HEK293 (cell line): ENCODE data around the gene GLRX.

Experiments used
- CTCF ChIA-PET: fragments of 350-600 bp; formaldehyde crosslinking; extraction: SDS; loops from one replicate; lab custom pipeline; 2021; ENCODE audit warnings: antibody characterized with exemption; lab: Yijun Ruan, JAX
- POLR2A ChIA-PET: fragments of 300-600 bp; formaldehyde crosslinking; extraction: SDS; loops from one replicate; lab custom pipeline; 2020; ENCODE audit warnings: antibody characterized with exemption, inconsistent platforms; lab: Yijun Ruan, JAX
- H3K27ac ChIP-seq: fragments of 200-500 bp; sonication (Bioruptor generic); 2 replicates; pipeline ENCODE4 v1.5.1; 2014; ENCODE audit warnings: low read depth, low read length, control low read depth, inconsistent platforms; ENCODE audit errors: extremely low read depth
- H3K36me3 ChIP-seq, 2 experiments: fragments of 200-500 bp in 1 of 2; sonication (Bioruptor generic) in 1 of 2; 1 replicate in 1 of 2; 2 replicates in 1 of 2; pipeline ENCODE4 v1.5.1; 2014 to 2017; ENCODE audit warnings: inconsistent platforms in 2 of 2, low read length in 2 of 2; ENCODE audit not compliant: control insufficient read depth in 2 of 2, insufficient read depth in 1 of 2
- H3K4me1 ChIP-seq: fragments of 200-500 bp; sonication (Bioruptor generic); 2 replicates; pipeline ENCODE4 v1.5.1; 2014; ENCODE audit warnings: mild to moderate bottlenecking, low read length, inconsistent platforms; ENCODE audit not compliant: control insufficient read depth, insufficient read depth
- H3K4me3 ChIP-seq: 2 replicates; pipeline ENCODE4 v1.5.1; 2011; ENCODE audit warnings: low read depth, mild to moderate bottlenecking, control low read depth, low read length, moderate library complexity
- H3K9me3 ChIP-seq: fragments of 200-500 bp; sonication (Bioruptor generic); 2 replicates; pipeline ENCODE4 v1.5.1; 2014; ENCODE audit warnings: low read depth, low read length, inconsistent platforms; ENCODE audit not compliant: control insufficient read depth, insufficient read depth
- KLF1 ChIP-seq: fragments of 450-650 bp; formaldehyde crosslinking; IDR thresholded peaks from 2 replicates; pipeline ENCODE4 v1.5.1; 2016; ENCODE audit warnings: missing biosample characterization, missing genetic modification characterization
- KLF9 ChIP-seq: fragments of 450-650 bp; formaldehyde crosslinking; IDR thresholded peaks from 2 replicates; pipeline ENCODE4 v1.5.1; 2016; ENCODE audit warnings: missing biosample characterization, missing genetic modification characterization, low read depth
- SP3 ChIP-seq: fragments of 450-650 bp; formaldehyde crosslinking; IDR thresholded peaks from 2 replicates; pipeline ENCODE4 v1.5.1; 2016; ENCODE audit warnings: missing biosample characterization, missing genetic modification characterization
- ZNF112 ChIP-seq: fragments of 450-650 bp; formaldehyde crosslinking; IDR thresholded peaks from 2 replicates; pipeline ENCODE4 v1.5.0; 2017; ENCODE audit warnings: missing biosample characterization, missing genetic modification characterization
- ZNF175 ChIP-seq: fragments of 450-650 bp; formaldehyde crosslinking; IDR thresholded peaks from 2 replicates; pipeline ENCODE4 v1.5.1; 2016; ENCODE audit warnings: missing biosample characterization, missing genetic modification characterization
- ZNF223 ChIP-seq: fragments of 450-650 bp; formaldehyde crosslinking; IDR thresholded peaks from 2 replicates; pipeline ENCODE4 v1.5.1; 2016; ENCODE audit warnings: missing biosample characterization, missing genetic modification characterization
- ZNF341 ChIP-seq: fragments of 450-650 bp; formaldehyde crosslinking; IDR thresholded peaks from 2 replicates; pipeline ENCODE4; 2016; ENCODE audit warnings: low read depth, missing biosample characterization, missing genetic modification characterization
- ZNF404 ChIP-seq: fragments of 450-650 bp; formaldehyde crosslinking; IDR thresholded peaks from 2 replicates; pipeline ENCODE4 v1.5.1; 2017; ENCODE audit warnings: missing biosample characterization, missing genetic modification characterization
- ZNF514 ChIP-seq: fragments of 450-650 bp; formaldehyde crosslinking; IDR thresholded peaks from 2 replicates; pipeline ENCODE4 v1.5.1; 2016; ENCODE audit warnings: missing biosample characterization, missing genetic modification characterization
- ZNF560 ChIP-seq: fragments of 450-650 bp; formaldehyde crosslinking; IDR thresholded peaks from 2 replicates; pipeline ENCODE4 v1.5.1; 2017; ENCODE audit warnings: missing biosample characterization, missing genetic modification characterization, borderline replicate concordance
- ZNF561 ChIP-seq: fragments of 450-650 bp; IDR thresholded peaks from 2 replicates; pipeline ENCODE4 v1.5.1; 2018; ENCODE audit warnings: missing biosample characterization, missing genetic modification characterization, borderline replicate concordance
- ZNF664 ChIP-seq: fragments of 450-650 bp; formaldehyde crosslinking; IDR thresholded peaks from 2 replicates; pipeline ENCODE4 v1.5.1; 2016; ENCODE audit warnings: missing biosample characterization, missing genetic modification characterization
- ZNF701 ChIP-seq: fragments of 450-650 bp; formaldehyde crosslinking; IDR thresholded peaks from 2 replicates; pipeline ENCODE4 v1.5.1; 2016; ENCODE audit warnings: missing biosample characterization, missing genetic modification characterization
- ZSCAN16 ChIP-seq: fragments of 450-650 bp; formaldehyde crosslinking; IDR thresholded peaks from 2 replicates; pipeline ENCODE4 v1.5.1; 2016; ENCODE audit warnings: missing biosample characterization, missing genetic modification characterization
- ZSCAN23 ChIP-seq: fragments of 450-650 bp; formaldehyde crosslinking; IDR thresholded peaks from 2 replicates; pipeline ENCODE4 v1.5.1; 2016; ENCODE audit warnings: missing biosample characterization, missing genetic modification characterization
- TF ChIP-seq, protein P1 (sequence below): fragments of 450-650 bp; formaldehyde crosslinking; IDR thresholded peaks from 2 replicates; pipeline ENCODE4 v1.5.1; 2016; ENCODE audit warnings: missing biosample characterization, missing genetic modification characterization, borderline replicate concordance
- TF ChIP-seq, protein P2 (sequence below): fragments of 450-650 bp; formaldehyde crosslinking; IDR thresholded peaks from 2 replicates; pipeline ENCODE4 v1.5.1; 2016; ENCODE audit warnings: missing biosample characterization, missing genetic modification characterization
- TF ChIP-seq, protein P3 (sequence below): fragments of 450-650 bp; IDR thresholded peaks from 2 replicates; pipeline ENCODE4 v1.5.1; 2018; ENCODE audit warnings: missing biosample characterization, missing genetic modification characterization
- TF ChIP-seq, protein P4 (sequence below): fragments of 450-650 bp; formaldehyde crosslinking; IDR thresholded peaks from 2 replicates; pipeline ENCODE4 v1.5.1; 2016; ENCODE audit warnings: missing biosample characterization, missing genetic modification characterization

The GLRX gene

DNA sequence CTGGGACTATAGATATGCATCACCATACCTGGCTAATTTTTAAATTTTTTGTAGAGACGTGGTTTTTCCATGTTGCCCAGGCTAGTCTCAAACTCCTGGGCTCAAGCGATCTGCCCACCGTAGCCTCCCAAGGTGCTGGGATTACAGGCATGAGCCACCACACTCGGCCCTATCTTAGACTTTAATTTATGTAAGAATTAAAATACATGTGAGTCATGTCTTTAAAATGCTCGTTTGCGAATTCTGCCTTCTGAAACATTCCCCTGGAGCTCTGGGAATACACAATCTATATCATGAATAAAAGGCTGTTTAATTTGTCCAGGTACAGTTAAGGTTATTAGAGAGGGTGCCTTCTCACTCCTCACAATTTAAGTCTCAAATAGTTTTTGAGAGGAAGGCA, 58.6 kb downstream of the GLRX start:
- Histone ChIP-seq H3K4me3 (no peak overlapping the region), H3K4me1 (peaks cover 11% of the 10 kb centered on the region), H3K27ac (no peak overlapping the region), H3K9me3 (no peaks in the 10 kb centered on the region), H3K36me3 (peaks cover 5 to 20% of the 10 kb centered on the region in 2 experiments; a peak in 2 of 3 replicates)
- TF ChIP-seq ZNF561 (tag by site-specific recombination) (no peak), ZNF560 (tag by site-specific recombination) (no peak), ZNF664 (no peak), KLF1 (tag by site-specific recombination) (no peak), ZNF701 (tag by site-specific recombination) (no peak), ZNF341 (no peak), ZNF514 (tag by site-specific recombination) (no peak), ZSCAN23 (tag by site-specific recombination) (no peak), ZNF223 (no peak), ZNF112 (tag by site-specific recombination) (no peak), SP3 (tag by site-specific recombination) (no peak), ZNF404 (tag by site-specific recombination) (no peak), KLF9 (tag by site-specific recombination) (no peak), ZSCAN16 (no peak), ZNF175 (tag by site-specific recombination) (no peak)
- TF ChIP-seq, protein P1, sequence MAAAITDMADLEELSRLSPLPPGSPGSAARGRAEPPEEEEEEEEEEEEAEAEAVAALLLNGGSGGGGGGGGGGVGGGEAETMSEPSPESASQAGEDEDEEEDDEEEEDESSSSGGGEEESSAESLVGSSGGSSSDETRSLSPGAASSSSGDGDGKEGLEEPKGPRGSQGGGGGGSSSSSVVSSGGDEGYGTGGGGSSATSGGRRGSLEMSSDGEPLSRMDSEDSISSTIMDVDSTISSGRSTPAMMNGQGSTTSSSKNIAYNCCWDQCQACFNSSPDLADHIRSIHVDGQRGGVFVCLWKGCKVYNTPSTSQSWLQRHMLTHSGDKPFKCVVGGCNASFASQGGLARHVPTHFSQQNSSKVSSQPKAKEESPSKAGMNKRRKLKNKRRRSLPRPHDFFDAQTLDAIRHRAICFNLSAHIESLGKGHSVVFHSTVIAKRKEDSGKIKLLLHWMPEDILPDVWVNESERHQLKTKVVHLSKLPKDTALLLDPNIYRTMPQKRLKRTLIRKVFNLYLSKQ (tag by site-specific recombination), result no peak
- TF ChIP-seq, protein P2, sequence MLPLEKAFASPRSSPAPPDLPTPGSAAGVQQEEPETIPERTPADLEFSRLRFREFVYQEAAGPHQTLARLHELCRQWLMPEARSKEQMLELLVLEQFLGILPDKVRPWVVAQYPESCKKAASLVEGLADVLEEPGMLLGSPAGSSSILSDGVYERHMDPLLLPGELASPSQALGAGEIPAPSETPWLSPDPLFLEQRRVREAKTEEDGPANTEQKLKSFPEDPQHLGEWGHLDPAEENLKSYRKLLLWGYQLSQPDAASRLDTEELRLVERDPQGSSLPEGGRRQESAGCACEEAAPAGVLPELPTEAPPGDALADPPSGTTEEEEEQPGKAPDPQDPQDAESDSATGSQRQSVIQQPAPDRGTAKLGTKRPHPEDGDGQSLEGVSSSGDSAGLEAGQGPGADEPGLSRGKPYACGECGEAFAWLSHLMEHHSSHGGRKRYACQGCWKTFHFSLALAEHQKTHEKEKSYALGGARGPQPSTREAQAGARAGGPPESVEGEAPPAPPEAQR, result no peak
- TF ChIP-seq, protein P3, sequence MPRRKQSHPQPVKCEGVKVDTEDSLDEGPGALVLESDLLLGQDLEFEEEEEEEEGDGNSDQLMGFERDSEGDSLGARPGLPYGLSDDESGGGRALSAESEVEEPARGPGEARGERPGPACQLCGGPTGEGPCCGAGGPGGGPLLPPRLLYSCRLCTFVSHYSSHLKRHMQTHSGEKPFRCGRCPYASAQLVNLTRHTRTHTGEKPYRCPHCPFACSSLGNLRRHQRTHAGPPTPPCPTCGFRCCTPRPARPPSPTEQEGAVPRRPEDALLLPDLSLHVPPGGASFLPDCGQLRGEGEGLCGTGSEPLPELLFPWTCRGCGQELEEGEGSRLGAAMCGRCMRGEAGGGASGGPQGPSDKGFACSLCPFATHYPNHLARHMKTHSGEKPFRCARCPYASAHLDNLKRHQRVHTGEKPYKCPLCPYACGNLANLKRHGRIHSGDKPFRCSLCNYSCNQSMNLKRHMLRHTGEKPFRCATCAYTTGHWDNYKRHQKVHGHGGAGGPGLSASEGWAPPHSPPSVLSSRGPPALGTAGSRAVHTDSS (tag by site-specific recombination), result no peak
- TF ChIP-seq, protein P4, sequence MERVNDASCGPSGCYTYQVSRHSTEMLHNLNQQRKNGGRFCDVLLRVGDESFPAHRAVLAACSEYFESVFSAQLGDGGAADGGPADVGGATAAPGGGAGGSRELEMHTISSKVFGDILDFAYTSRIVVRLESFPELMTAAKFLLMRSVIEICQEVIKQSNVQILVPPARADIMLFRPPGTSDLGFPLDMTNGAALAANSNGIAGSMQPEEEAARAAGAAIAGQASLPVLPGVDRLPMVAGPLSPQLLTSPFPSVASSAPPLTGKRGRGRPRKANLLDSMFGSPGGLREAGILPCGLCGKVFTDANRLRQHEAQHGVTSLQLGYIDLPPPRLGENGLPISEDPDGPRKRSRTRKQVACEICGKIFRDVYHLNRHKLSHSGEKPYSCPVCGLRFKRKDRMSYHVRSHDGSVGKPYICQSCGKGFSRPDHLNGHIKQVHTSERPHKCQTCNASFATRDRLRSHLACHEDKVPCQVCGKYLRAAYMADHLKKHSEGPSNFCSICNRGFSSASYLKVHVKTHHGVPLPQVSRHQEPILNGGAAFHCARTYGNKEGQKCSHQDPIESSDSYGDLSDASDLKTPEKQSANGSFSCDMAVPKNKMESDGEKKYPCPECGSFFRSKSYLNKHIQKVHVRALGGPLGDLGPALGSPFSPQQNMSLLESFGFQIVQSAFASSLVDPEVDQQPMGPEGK (tag by site-specific recombination), result no peak
- ChIA-PET POLR2A (no interaction called here), CTCF (interaction anchor here (1.0 to 1.4 kb wide), 2 partner anchors 17 to 100 kb away, joined by 3 to 6 read pairs; no protein-coding TSS in a partner anchor)
